ENCODE measurements around the gene ACTL8.

Gene ACTL8
- total RNA-seq: 0 reads per million in 9 experiments

DNA sequence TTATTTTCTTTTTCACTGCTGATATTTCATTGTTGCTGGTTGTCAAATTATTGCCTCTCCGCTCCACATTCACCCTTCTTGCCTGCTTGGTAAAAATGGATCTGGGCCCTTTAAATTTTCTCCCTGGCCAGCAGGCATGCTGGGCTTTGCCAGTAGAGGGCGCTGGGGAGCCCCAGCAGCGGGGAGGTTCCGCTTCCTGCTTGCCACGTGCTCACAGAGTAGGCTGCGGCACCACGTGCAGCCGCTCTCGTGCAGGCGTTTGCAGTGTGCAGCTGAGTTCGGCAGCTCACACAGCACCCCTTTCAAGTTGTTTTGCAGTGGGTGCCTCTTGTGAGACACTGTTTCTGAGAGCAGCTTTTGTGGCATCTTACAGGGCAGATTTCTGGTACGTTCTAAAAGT is at the start of gene ACTL8:
Gene ACTL8, plus strand, starts transcription at position 214 of the 400 bp plus-strand sequence. CDS start 67,676 bp downstream, outside the sequence.
- Mint-ChIP-seq H3K27me3 (peaks cover 4 to 16% of the 10 kb centered on the region in 2 donors), H3K36me3 (ENCODE audit: insufficient read depth) (no peaks in the 10 kb centered on the region), H3K4me1 (ENCODE audit: low read depth in 2 of 2) (no peaks in the 10 kb centered on the region), H3K4me3 (no peak within 1 kb of the TSS), H3K27ac (no peak within 1 kb of the TSS), H3K9me3 (peaks cover 15 to 18% of the 10 kb centered on the region in 2 donors)
- DNase-seq: no peak
- ATAC-seq (replicated peaks): no peak

DNA sequence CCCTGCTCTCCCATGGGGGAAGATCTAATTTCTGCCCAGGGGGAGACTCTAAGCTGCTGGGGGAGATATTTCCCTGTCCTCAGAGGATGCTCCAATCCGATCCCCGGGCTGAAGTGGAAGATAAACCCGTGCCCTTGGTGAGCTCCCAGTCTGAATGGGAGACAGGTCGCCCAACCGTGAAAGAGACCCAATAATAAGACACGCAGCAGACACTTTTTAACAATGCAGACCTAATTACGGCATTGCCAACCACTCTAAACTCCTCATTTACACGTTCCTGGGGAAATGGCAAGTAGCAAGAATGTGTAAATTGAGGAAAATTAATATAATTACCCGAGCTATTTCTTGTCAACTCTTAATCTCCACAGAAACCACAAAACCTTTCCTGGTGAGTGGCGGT is 48.7 kb upstream of the ACTL8 start:
- ATAC-seq (replicated peaks) (no peak), DNase-seq (no peak)
- H3K4me1 Mint-ChIP-seq (ENCODE audit: low read depth in 2 of 2): no peaks in the 10 kb centered on the region
- H3K27me3 Mint-ChIP-seq: peaks cover 4 to 47% of the 10 kb centered on the region in 2 donors
- H3K9me3 Mint-ChIP-seq: no peaks in the 10 kb centered on the region
- no peaks in the 10 kb centered on the region for H3K36me3 Mint-ChIP-seq (ENCODE audit: insufficient read depth)
- H3K27ac Mint-ChIP-seq: no peak overlapping the region
- no peak overlapping the region for H3K4me3 Mint-ChIP-seq

GRCh38 chr1:17709981-17710380 is 45.2 kb upstream of the ACTL8 start:
- H3K27ac Mint-ChIP-seq: no peak overlapping the region
- no peaks in the 10 kb centered on the region for H3K36me3 Mint-ChIP-seq (ENCODE audit: insufficient read depth)
- peaks cover 4 to 62% of the 10 kb centered on the region in 2 donors for H3K27me3 Mint-ChIP-seq
- DNase-seq (no peak), ATAC-seq (replicated peaks) (no peak)
- H3K4me1 Mint-ChIP-seq (ENCODE audit: low read depth in 2 of 2): no peaks in the 10 kb centered on the region
- H3K4me3 Mint-ChIP-seq: no peak overlapping the region
- H3K9me3 Mint-ChIP-seq: no peaks in the 10 kb centered on the region

DNA sequence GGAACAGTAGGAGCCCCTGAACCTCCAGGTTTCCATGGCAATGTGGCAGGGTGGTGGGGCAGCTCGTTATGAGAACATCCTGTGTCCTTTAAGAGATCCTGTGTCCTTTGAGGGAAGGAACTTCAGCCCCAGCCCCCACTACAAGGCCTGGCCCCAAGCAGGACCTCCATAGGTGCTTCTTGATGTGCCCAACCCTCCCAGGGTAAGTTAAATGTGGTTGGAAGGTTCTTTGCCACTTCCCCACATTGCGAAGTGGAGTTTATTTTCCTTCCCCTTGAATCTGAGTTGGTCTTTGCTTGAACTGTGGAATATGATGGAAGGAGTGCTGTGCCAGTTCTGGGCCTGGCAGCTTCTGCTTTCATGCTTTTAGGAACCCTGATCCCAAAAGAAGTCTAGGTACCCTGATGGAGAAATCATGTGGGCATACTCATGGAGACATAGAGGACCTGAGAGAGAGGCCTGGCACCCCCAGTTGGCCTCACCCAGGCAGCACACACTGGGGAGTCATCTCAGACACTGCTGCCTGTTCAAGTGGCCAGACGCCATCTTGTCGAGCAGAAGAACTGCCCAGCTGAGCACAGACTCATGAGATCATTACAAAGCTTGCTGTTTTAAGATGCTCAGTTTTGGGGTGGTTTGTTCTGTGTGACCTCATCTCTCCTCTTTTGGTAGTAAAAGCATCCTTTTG is 44.1 kb upstream of the ACTL8 start:
- ATAC-seq (replicated peaks): no peak
- no peak for DNase-seq
- no peak overlapping the region for H3K4me3 Mint-ChIP-seq
- H3K9me3 Mint-ChIP-seq: no peaks in the 10 kb centered on the region
- H3K27me3 Mint-ChIP-seq: peaks cover 0 to 67% of the 10 kb centered on the region in 2 donors
- no peak overlapping the region for H3K27ac Mint-ChIP-seq
- H3K4me1 Mint-ChIP-seq (ENCODE audit: low read depth in 2 of 2): no peaks in the 10 kb centered on the region
- H3K36me3 Mint-ChIP-seq (ENCODE audit: insufficient read depth): no peaks in the 10 kb centered on the region

- no peaks in the 10 kb centered on the region for H3K9me3 Mint-ChIP-seq
- no peaks in the 10 kb centered on the region for H3K36me3 Mint-ChIP-seq (ENCODE audit: insufficient read depth)
- H3K4me1 Mint-ChIP-seq (ENCODE audit: low read depth in 2 of 2): no peaks in the 10 kb centered on the region
- H3K27me3 Mint-ChIP-seq: peaks cover 0 to 67% of the 10 kb centered on the region in 2 donors
- no peak overlapping the region for H3K27ac Mint-ChIP-seq
- H3K4me3 Mint-ChIP-seq: no peak overlapping the region
- ATAC-seq (replicated peaks): no peak
- no peak for DNase-seq
Observed at GRCh38 chr1:17711577-17711910, 43.6 kb upstream of the ACTL8 start.

DNA sequence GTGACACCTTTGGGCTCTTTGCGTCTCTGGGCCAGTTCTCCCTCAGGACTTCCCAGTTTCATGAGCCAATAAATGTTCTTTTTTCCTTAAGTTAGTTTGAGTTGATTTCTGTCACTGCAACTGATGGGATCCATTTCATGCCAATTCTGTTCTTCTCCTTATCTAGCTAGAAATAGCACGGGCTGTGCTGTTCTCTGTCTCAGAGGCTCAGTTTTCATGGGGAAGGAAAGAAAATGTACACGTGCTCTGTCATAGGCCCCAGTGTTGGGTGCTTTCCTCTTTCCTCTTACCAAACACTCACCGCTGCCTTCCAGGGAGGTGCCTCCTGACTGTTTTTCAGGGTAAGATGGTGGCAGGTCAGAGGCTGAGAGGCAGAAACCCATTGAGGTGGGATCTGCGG is 43.2 kb upstream of the ACTL8 start:
- Mint-ChIP-seq H3K9me3 (no peaks in the 10 kb centered on the region), H3K27ac (no peak overlapping the region), H3K27me3 (peaks cover 2 to 67% of the 10 kb centered on the region in 2 donors), H3K4me3 (no peak overlapping the region), H3K36me3 (ENCODE audit: insufficient read depth) (no peaks in the 10 kb centered on the region), H3K4me1 (ENCODE audit: low read depth in 2 of 2) (no peaks in the 10 kb centered on the region)
- no peak for ATAC-seq (replicated peaks)
- no peak for DNase-seq

- H3K4me1 Mint-ChIP-seq (ENCODE audit: low read depth in 2 of 2): no peaks in the 10 kb centered on the region
Observed at GRCh38 chr1:17713993-17714392, 41.1 kb upstream of the ACTL8 start.

GRCh38 chr1:17717594-17718535 is 37.3 kb upstream of the ACTL8 start:
- Mint-ChIP-seq H3K36me3 (ENCODE audit: insufficient read depth) (peaks cover 3% of the 10 kb centered on the region), H3K27me3 (peaks cover 17 to 81% of the 10 kb centered on the region in 2 donors), H3K4me1 (ENCODE audit: low read depth in 2 of 2) (no peaks in the 10 kb centered on the region), H3K4me3 (no peak overlapping the region), H3K27ac (no peak overlapping the region), H3K9me3 (no peaks in the 10 kb centered on the region)
- ATAC-seq (replicated peaks): no peak
- DNase-seq: no peak

More at GRCh38 chr1:17713993-17714392, 41.1 kb upstream of the ACTL8 start:
- H3K27me3 Mint-ChIP-seq: peaks cover 17 to 67% of the 10 kb centered on the region in 2 donors
- no peak overlapping the region for H3K27ac Mint-ChIP-seq
- ATAC-seq (replicated peaks) (no peak), DNase-seq (no peak)
- no peaks in the 10 kb centered on the region for H3K9me3 Mint-ChIP-seq
- no peaks in the 10 kb centered on the region for H3K36me3 Mint-ChIP-seq (ENCODE audit: insufficient read depth)
- no peak overlapping the region for H3K4me3 Mint-ChIP-seq

- Mint-ChIP-seq H3K9me3 (no peaks in the 10 kb centered on the region), H3K27me3 (peaks cover 23 to 81% of the 10 kb centered on the region in 2 donors), H3K27ac (no peak overlapping the region), H3K36me3 (ENCODE audit: insufficient read depth) (peaks cover 3% of the 10 kb centered on the region), H3K4me1 (ENCODE audit: low read depth in 2 of 2) (no peaks in the 10 kb centered on the region), H3K4me3 (no peak overlapping the region)
- DNase-seq: no peak
- ATAC-seq (replicated peaks): no peak
Observed at GRCh38 chr1:17719874-17720273, 35.3 kb upstream of the ACTL8 start.

DNA sequence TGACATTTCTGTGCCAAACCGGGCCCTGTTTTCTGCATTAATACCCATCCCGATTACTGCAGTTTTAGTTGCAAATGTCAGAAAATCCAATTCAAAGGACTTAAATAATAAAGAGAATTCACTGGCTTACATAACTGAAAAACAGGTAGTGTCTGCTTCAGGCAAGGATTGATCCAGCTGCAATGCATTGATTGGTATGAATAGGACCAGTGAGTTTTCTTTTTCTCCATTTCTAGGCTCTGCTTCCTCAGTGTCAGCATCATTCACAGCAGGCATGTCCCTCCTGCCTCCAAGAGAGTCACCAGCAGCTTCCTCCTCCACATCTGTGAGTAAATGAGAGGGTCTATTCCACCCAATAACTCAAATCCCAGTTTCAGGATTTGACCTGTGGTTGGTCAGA is 33.7 kb upstream of the ACTL8 start:
- Mint-ChIP-seq H3K4me1 (ENCODE audit: low read depth in 2 of 2) (no peaks in the 10 kb centered on the region), H3K27me3 (peaks cover 31 to 74% of the 10 kb centered on the region in 2 donors), H3K4me3 (no peak overlapping the region), H3K9me3 (no peaks in the 10 kb centered on the region), H3K36me3 (ENCODE audit: insufficient read depth) (peaks cover 3% of the 10 kb centered on the region), H3K27ac (no peak overlapping the region)
- ATAC-seq (replicated peaks): no peak
- DNase-seq: no peak

DNA sequence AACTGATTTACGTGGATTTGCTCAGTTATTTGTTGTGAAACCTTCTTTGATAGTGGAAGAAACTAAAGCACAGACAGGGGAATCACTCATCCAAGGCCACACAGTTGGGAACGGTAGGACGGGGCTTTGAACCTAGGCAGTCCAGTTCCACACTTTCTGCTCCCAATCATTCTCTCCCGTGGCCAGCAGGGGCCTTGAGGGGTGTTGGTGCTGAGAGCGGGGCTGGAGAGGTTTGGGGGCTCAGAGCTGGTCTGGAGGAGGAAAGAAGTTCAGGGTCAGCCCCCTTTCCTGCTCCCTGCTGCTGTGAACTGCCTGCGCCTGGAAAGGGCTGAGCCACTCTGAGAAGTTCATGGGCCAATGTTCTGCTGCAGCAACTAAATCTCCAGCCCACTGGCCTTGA is 31.4 kb upstream of the ACTL8 start:
- DNase-seq (no peak), ATAC-seq (replicated peaks) (no peak)
- no peaks in the 10 kb centered on the region for H3K9me3 Mint-ChIP-seq
- no peak overlapping the region for H3K4me3 Mint-ChIP-seq
- no peaks in the 10 kb centered on the region for H3K4me1 Mint-ChIP-seq (ENCODE audit: low read depth in 2 of 2)
- peaks cover 27 to 63% of the 10 kb centered on the region in 2 donors for H3K27me3 Mint-ChIP-seq
- no peak overlapping the region for H3K27ac Mint-ChIP-seq
- H3K36me3 Mint-ChIP-seq (ENCODE audit: insufficient read depth): peaks cover 3% of the 10 kb centered on the region

- Mint-ChIP-seq H3K27ac (no peak overlapping the region), H3K4me3 (no peak overlapping the region), H3K27me3 (peaks cover 27 to 63% of the 10 kb centered on the region in 2 donors), H3K4me1 (ENCODE audit: low read depth in 2 of 2) (no peaks in the 10 kb centered on the region), H3K36me3 (ENCODE audit: insufficient read depth) (peaks cover 3% of the 10 kb centered on the region), H3K9me3 (no peaks in the 10 kb centered on the region)
- no peak for DNase-seq
- ATAC-seq (replicated peaks): no peak
Observed at GRCh38 chr1:17724150-17724549, 31.0 kb upstream of the ACTL8 start.

GRCh38 chr1:17725084-17725719 is 29.9 kb upstream of the ACTL8 start:
- no peak for DNase-seq
- H3K27ac Mint-ChIP-seq: no peak overlapping the region
- H3K27me3 Mint-ChIP-seq: peaks cover 27 to 58% of the 10 kb centered on the region in 2 donors
- ATAC-seq (replicated peaks): no peak
- no peak overlapping the region for H3K4me3 Mint-ChIP-seq
- H3K4me1 Mint-ChIP-seq (ENCODE audit: low read depth in 2 of 2): no peaks in the 10 kb centered on the region
- peaks cover under 1% of the 10 kb centered on the region for H3K36me3 Mint-ChIP-seq (ENCODE audit: insufficient read depth)
- no peaks in the 10 kb centered on the region for H3K9me3 Mint-ChIP-seq
